ENCODE results near the gene SASH1.

Gene SASH1

GRCh38 chr6:148521158-148521557, 178.5 kb downstream of the SASH1 start:
- DNase-seq (ENCODE audit: low read depth in 2 of 2) = no peak

GRCh38 chr6:148521586-148521985, 178.9 kb downstream of the SASH1 start:
- no peak for DNase-seq (ENCODE audit: low read depth in 2 of 2)

- no peak for DNase-seq (ENCODE audit: low read depth in 2 of 2)
Observed at GRCh38 chr6:148523048-148523447, 180.4 kb downstream of the SASH1 start.

- DNase-seq (ENCODE audit: low read depth in 2 of 2) = no peak
Observed at GRCh38 chr6:148523551-148523950, 180.9 kb downstream of the SASH1 start.

GRCh38 chr6:148524471-148524882, 181.8 kb downstream of the SASH1 start:
- no peak for DNase-seq (ENCODE audit: low read depth in 2 of 2)

GRCh38 chr6:148524976-148525375, 182.3 kb downstream of the SASH1 start:
- DNase-seq (ENCODE audit: low read depth in 2 of 2) = no peak

GRCh38 chr6:148525453-148525852, 182.8 kb downstream of the SASH1 start:
- peak in 1 of 2 donors; percentile 3 for DNase-seq (ENCODE audit: low read depth in 2 of 2)

- no peak for DNase-seq (ENCODE audit: low read depth in 2 of 2)
Observed at GRCh38 chr6:148526145-148526544, 183.5 kb downstream of the SASH1 start.

- DNase-seq (ENCODE audit: low read depth in 2 of 2) = no peak
Observed at GRCh38 chr6:148528292-148528691, 185.7 kb downstream of the SASH1 start.

GRCh38 chr6:148529010-148529409, 186.4 kb downstream of the SASH1 start:
- no peak for DNase-seq (ENCODE audit: low read depth in 2 of 2)

- no peak for DNase-seq (ENCODE audit: low read depth in 2 of 2)
Observed at GRCh38 chr6:148530394-148530953, 187.8 kb downstream of the SASH1 start.

GRCh38 chr6:148530976-148531375, 188.3 kb downstream of the SASH1 start:
- DNase-seq (ENCODE audit: low read depth in 2 of 2) = no peak

- no peak for DNase-seq (ENCODE audit: low read depth in 2 of 2)
Observed at GRCh38 chr6:148532698-148533097, 190.1 kb downstream of the SASH1 start.

- no peak for DNase-seq (ENCODE audit: low read depth in 2 of 2)
Observed at GRCh38 chr6:148533309-148534107, 190.9 kb downstream of the SASH1 start.

- DNase-seq (ENCODE audit: low read depth in 2 of 2) = no peak
Observed at GRCh38 chr6:148534871-148535270, 192.2 kb downstream of the SASH1 start.

GRCh38 chr6:148535381-148535780, 192.7 kb downstream of the SASH1 start:
- DNase-seq (ENCODE audit: low read depth in 2 of 2) = no peak

- no peak for DNase-seq (ENCODE audit: low read depth in 2 of 2)
Observed at GRCh38 chr6:148535976-148536375, 193.3 kb downstream of the SASH1 start.

- DNase-seq (ENCODE audit: low read depth in 2 of 2) = no peak
Observed at GRCh38 chr6:148538261-148539190, 195.9 kb downstream of the SASH1 start.

GRCh38 chr6:148543540-148543939, 200.9 kb downstream of the SASH1 start:
- DNase-seq (ENCODE audit: low read depth in 2 of 2) = no peak

GRCh38 chr6:148544421-148544820, 201.8 kb downstream of the SASH1 start:
- no peak for DNase-seq (ENCODE audit: low read depth in 2 of 2)

- DNase-seq (ENCODE audit: low read depth in 2 of 2) = no peak
Observed at GRCh38 chr6:148545901-148546300, 203.3 kb downstream of the SASH1 start.

GRCh38 chr6:148547110-148547509, 204.5 kb downstream of the SASH1 start:
- DNase-seq (ENCODE audit: low read depth in 2 of 2) = no peak
